ENCODE results near the gene KRTAP10-11. TPM values are rescaled to one million over a fixed set of nuclear protein-coding genes. Genes with fewer than 3 reads are reported as not detected.

KRTAP10-11 gene
- total RNA-seq, 4 donors from 2014 or later: not detected

DNA sequence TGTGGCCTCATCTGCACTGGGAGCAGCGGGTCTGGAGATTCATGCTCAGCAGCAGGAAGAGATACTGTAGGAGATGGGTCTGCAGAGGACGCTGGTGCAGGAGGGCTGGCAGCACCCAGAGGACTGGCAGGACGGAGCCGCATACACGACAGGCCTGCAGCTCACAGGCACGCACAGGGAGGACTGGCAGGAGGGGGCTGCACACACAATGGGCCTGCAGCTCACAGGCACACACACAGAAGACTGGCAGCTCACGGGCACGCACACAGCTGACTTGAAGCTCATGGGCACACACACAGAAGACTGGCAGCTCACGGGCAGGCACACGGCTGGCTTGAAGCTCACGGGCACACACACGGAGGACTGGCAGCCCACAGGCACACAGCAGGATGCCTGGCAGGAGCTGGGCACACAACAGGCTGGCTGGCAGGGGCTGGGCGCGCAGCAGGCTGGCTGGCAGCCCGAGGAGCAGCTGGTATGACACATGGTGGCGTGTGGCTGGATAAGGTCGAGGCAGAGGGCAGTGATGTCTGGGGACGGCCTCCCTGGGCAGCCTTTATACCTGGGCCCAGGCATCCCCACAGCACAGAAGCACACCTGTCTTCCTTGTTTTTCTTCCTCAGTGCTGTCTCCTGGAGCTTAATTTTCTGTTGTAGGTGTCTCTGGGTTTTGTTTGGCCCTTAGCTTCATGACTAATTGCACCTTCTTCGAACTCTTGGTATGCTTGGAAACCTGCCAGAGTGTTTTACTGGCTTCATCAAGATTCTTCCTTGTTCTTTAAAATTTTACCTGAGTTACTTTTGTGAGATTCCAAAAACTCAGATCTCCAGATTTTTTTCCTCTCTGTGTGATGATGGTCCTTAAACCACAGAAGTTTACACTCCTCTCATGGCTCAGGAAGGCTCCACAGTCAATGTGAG lies 20.4 kb downstream of the KRTAP10-11 start, which contains the start of gene KRTAP12-2:
Gene KRTAP12-2, minus strand, starts transcription at position 527 of the 920 bp plus-strand sequence. Its CDS starts 41 bp downstream, at position 486.
- ATAC-seq (no peak), DNase-seq (no peak)
- no peak for TF ChIP-seq POLR2A (IDR thresholded peaks at IDR 0.05)
- TF ChIP-seq, protein P1, sequence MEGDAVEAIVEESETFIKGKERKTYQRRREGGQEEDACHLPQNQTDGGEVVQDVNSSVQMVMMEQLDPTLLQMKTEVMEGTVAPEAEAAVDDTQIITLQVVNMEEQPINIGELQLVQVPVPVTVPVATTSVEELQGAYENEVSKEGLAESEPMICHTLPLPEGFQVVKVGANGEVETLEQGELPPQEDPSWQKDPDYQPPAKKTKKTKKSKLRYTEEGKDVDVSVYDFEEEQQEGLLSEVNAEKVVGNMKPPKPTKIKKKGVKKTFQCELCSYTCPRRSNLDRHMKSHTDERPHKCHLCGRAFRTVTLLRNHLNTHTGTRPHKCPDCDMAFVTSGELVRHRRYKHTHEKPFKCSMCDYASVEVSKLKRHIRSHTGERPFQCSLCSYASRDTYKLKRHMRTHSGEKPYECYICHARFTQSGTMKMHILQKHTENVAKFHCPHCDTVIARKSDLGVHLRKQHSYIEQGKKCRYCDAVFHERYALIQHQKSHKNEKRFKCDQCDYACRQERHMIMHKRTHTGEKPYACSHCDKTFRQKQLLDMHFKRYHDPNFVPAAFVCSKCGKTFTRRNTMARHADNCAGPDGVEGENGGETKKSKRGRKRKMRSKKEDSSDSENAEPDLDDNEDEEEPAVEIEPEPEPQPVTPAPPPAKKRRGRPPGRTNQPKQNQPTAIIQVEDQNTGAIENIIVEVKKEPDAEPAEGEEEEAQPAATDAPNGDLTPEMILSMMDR (IDR thresholded peaks at IDR 0.05 in 4 of 5, conservative IDR thresholded peaks at IDR 0.05 in 1 of 5): no peak
- no peak within 1 kb of the TSS for H3K4me3 ChIP-seq
- H3K27me3 ChIP-seq: peaks cover 0 to 3% (median 0%) of the 10 kb centered on the region in 3 donors
- H3K4me1 ChIP-seq: no peaks in the 10 kb centered on the region
- no peak within 1 kb of the TSS for H3K27ac ChIP-seq
- intact Hi-C loops (cut with DNase I; ENCODE audit: low total_unique reads) (no loop called here), in situ Hi-C loops (cut with MboI; ENCODE audit: low sequenced_read_pairs in 4 of 4) (no loop called here)
- H3K9me3 ChIP-seq: no peaks in the 10 kb centered on the region
- no peaks in the 10 kb centered on the region for H3K36me3 ChIP-seq

DNA sequence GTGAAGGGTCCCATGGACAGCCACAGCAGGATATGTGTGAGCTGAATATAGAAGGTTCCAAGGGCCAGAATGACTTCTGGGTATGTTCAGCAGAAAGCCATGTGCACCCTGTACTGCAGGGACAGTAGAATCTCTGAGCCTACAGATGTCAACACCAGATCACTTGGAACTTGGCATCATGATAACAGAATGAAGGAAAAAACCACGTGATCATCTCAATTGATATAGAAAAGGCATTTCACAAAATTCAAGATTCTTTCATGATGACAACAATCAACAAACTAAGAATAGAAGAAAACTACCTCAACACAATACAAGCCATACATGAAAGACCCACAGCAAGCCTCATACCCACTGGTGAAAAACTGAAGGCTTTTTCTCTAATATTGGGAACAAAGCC lies 21.4 kb downstream of the KRTAP10-11 start:
- Histone ChIP-seq H3K9me3 (no peaks in the 10 kb centered on the region), H3K27me3 (peaks cover 0 to 3% (median 0%) of the 10 kb centered on the region in 3 donors), H3K27ac (no peak overlapping the region), H3K36me3 (no peaks in the 10 kb centered on the region), H3K4me3 (no peak overlapping the region), H3K4me1 (no peaks in the 10 kb centered on the region)
- ATAC-seq (no peak), DNase-seq (no peak)
- in situ Hi-C loops (cut with MboI; ENCODE audit: low sequenced_read_pairs in 4 of 4): no loop called here
- no peak for TF ChIP-seq POLR2A (IDR thresholded peaks at IDR 0.05)
- TF ChIP-seq, protein P1 (IDR thresholded peaks at IDR 0.05 in 4 of 5, conservative IDR thresholded peaks at IDR 0.05 in 1 of 5): no peak
- intact Hi-C loops (cut with DNase I; ENCODE audit: low total_unique reads): no loop called here

DNA sequence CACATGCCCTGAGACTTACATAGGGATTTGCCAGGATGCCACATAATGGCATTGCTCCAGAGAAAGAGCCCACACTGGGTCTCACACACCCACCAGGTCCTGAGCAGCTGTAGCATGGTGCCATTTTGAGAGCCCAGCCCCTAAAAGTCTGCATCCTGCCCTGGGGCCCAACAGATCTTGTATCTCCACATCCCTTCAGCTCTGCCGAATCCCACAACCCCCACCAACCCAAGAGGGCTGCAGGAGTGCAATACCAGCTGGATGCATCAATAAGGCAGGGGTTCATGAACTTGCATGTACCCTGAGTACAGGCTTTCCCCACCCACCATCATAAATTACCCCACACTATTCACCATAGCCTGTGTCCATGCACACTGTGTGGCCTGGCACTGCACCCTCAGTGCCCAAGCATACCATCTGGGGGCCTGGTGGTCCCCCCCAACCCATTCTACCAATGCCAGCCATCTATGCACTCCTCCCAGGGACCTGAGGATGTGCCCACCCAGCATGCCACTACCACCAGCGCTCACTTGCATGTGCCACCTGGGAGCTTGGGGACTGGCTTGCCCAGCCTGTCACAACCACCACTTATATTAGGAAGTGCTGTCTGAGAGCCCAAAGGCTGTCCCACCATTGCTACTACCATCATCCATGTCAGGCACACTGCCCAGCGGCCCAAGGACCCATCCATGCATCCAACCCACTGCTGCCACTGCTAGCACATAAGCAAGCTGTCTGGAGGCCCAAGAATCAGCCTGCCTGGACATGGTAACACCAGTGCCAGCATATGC lies 24.6 kb downstream of the KRTAP10-11 start:
- Histone ChIP-seq H3K27me3 (peaks cover 0 to 3% (median 0%) of the 10 kb centered on the region in 3 donors), H3K27ac (no peak overlapping the region), H3K4me1 (no peaks in the 10 kb centered on the region), H3K36me3 (no peaks in the 10 kb centered on the region), H3K9me3 (no peaks in the 10 kb centered on the region), H3K4me3 (no peak overlapping the region)
- TF ChIP-seq POLR2A (IDR thresholded peaks at IDR 0.05): no peak
- TF ChIP-seq, protein P1 (IDR thresholded peaks at IDR 0.05 in 4 of 5, conservative IDR thresholded peaks at IDR 0.05 in 1 of 5): no peak
- in situ Hi-C loops (cut with MboI; ENCODE audit: low sequenced_read_pairs in 4 of 4) (no loop called here), intact Hi-C loops (cut with DNase I; ENCODE audit: low total_unique reads) (no loop called here)
- ATAC-seq: no peak
- no peak for DNase-seq

DNA sequence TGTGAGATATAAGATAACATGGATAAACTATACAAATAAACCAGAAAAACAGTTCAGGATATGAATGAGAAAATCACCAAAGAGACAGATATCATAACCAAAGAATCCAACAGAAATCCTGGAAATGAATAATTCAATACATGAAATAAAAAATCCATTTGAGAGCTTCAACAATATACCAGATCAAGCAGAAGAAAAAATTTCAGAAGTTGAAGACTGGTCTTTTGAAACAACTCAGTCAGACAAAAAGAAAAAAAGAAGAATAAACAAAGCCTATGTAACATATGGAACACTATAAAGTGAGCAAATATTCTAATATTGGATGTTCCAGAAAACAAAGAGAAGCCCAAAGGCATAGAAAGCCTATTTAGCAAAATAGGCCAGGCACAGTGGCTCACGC lies 25.7 kb downstream of the KRTAP10-11 start:
- peaks cover 0 to 3% (median 0%) of the 10 kb centered on the region in 3 donors for H3K27me3 ChIP-seq
- DNase-seq (no peak), ATAC-seq (no peak)
- no peak for TF ChIP-seq POLR2A (IDR thresholded peaks at IDR 0.05)
- TF ChIP-seq, protein P1 (IDR thresholded peaks at IDR 0.05 in 4 of 5, conservative IDR thresholded peaks at IDR 0.05 in 1 of 5): no peak
- H3K4me3 ChIP-seq: no peak overlapping the region
- intact Hi-C loops (cut with DNase I; ENCODE audit: low total_unique reads): no loop called here
- no peak overlapping the region for H3K27ac ChIP-seq
- H3K36me3 ChIP-seq: no peaks in the 10 kb centered on the region
- no peaks in the 10 kb centered on the region for H3K4me1 ChIP-seq
- no peaks in the 10 kb centered on the region for H3K9me3 ChIP-seq
- in situ Hi-C loops (cut with MboI; ENCODE audit: low sequenced_read_pairs in 4 of 4): no loop called here
